RKO (cell line): ENCODE results near the gene CNMD.
"Not testable (repeated sequence)": the region's sequence is repeated elsewhere in the genome, so short reads cannot be mapped to it uniquely, and the experiment has no call there.

Source experiments
- DNase-seq: peaks from one replicate; pipeline ENCODE4 v3.0.0-alpha.2; 2016; ENCODE audit warnings: low spot score

The CNMD gene

GRCh38 chr13:52744842-52745375 is 5.3 kb upstream of the CNMD start:
- no peak for DNase-seq

GRCh38 chr13:52743988-52744387 is 4.4 kb upstream of the CNMD start:
- DNase-seq, result no peak

- DNase-seq, result no peak
These were observed 3.9 kb upstream of the CNMD start for GRCh38 chr13:52743569-52743968.

- DNase-seq, result no peak
These were observed 727 bp downstream of the CNMD start for GRCh38 chr13:52738719-52739467.

- no peak for DNase-seq
These were observed 1.7 kb downstream of the CNMD start for GRCh38 chr13:52737965-52738364.

GRCh38 chr13:52737451-52737850 is 2.2 kb downstream of the CNMD start:
- no peak for DNase-seq

- DNase-seq, result no peak
These were observed 2.7 kb downstream of the CNMD start for GRCh38 chr13:52736891-52737290.

GRCh38 chr13:52734075-52734623 is 5.5 kb downstream of the CNMD start:
- no peak for DNase-seq

GRCh38 chr13:52726258-52726657 is 13.4 kb downstream of the CNMD start:
- no peak for DNase-seq

GRCh38 chr13:52725302-52725701 is 14.3 kb downstream of the CNMD start:
- no peak for DNase-seq

GRCh38 chr13:52723181-52723580 is 16.4 kb downstream of the CNMD start:
- no peak for DNase-seq

- DNase-seq, result not testable (repeated sequence)
These were observed 18.3 kb downstream of the CNMD start for GRCh38 chr13:52721356-52721755.

- DNase-seq, result not testable (repeated sequence)
These were observed 18.7 kb downstream of the CNMD start for GRCh38 chr13:52720904-52721303.

- DNase-seq, result no peak
These were observed 25.7 kb downstream of the CNMD start for GRCh38 chr13:52713894-52714293.

- no peak for DNase-seq
These were observed 27.2 kb downstream of the CNMD start for GRCh38 chr13:52712385-52712784.

GRCh38 chr13:52711286-52711685 is 28.3 kb downstream of the CNMD start:
- no peak for DNase-seq

GRCh38 chr13:52708266-52708665 is 31.4 kb downstream of the CNMD start:
- not testable (repeated sequence) for DNase-seq

- peak; percentile 28 for DNase-seq
These were observed 32.2 kb downstream of the CNMD start for GRCh38 chr13:52707375-52707774.

GRCh38 chr13:52706081-52706480 is 33.5 kb downstream of the CNMD start:
- no peak for DNase-seq

- DNase-seq, result no peak
These were observed 36.1 kb downstream of the CNMD start for GRCh38 chr13:52703482-52703881.

GRCh38 chr13:52701728-52702465 is 37.7 kb downstream of the CNMD start:
- no peak for DNase-seq

- no peak for DNase-seq
These were observed 43.1 kb downstream of the CNMD start for GRCh38 chr13:52696566-52696965.

- peak; percentile 11 for DNase-seq
These were observed 43.8 kb downstream of the CNMD start for GRCh38 chr13:52695856-52696255.
